Lower leg skin (tissue), 3 donors: Measurements from ENCODE around the gene PDZD8.

Experiments
- POLR2A ChIP-seq, 2 donors: fragments of 450-650 bp; IDR thresholded peaks; one replicate each; pipeline ENCODE4 v1.6.1; 2016 to 2017; ENCODE audit warnings: antibody characterized with exemption in 2 of 2, mild to moderate bottlenecking in 1 of 2, moderate library complexity in 1 of 2
- TF ChIP-seq, protein P1 (sequence below), 3 donors: fragments of 450-650 bp; IDR thresholded peaks; one replicate each; pipeline ENCODE4 v1.5.1; 2016; ENCODE audit warnings: antibody characterized with exemption in 3 of 3, mild to moderate bottlenecking in 3 of 3, moderate library complexity in 2 of 3

DNA sequence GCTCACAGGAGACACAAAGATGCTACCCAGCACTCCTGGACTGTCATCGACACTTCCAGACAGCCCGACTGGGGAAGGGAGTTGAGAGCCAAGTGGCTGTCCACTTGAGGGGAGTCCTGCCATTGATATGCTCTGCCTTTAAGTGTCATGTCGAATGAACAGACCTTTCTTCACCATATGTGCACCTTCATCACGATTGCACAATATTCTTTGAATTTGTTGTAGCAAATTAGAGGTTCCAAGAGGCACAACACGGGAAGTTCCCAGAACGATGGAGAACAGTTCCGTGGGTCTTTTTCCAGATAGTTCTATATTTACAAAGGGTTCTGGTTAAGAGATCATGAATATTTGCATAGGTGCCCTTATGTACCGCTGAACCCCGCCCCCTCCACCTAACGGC, 118.3 kb downstream of the PDZD8 start:
- TF ChIP-seq, protein P1, sequence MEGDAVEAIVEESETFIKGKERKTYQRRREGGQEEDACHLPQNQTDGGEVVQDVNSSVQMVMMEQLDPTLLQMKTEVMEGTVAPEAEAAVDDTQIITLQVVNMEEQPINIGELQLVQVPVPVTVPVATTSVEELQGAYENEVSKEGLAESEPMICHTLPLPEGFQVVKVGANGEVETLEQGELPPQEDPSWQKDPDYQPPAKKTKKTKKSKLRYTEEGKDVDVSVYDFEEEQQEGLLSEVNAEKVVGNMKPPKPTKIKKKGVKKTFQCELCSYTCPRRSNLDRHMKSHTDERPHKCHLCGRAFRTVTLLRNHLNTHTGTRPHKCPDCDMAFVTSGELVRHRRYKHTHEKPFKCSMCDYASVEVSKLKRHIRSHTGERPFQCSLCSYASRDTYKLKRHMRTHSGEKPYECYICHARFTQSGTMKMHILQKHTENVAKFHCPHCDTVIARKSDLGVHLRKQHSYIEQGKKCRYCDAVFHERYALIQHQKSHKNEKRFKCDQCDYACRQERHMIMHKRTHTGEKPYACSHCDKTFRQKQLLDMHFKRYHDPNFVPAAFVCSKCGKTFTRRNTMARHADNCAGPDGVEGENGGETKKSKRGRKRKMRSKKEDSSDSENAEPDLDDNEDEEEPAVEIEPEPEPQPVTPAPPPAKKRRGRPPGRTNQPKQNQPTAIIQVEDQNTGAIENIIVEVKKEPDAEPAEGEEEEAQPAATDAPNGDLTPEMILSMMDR (IDR thresholded peaks at IDR 0.05): no peak
- TF ChIP-seq POLR2A (IDR thresholded peaks at IDR 0.05): no peak
